ENCODE data around the gene WTAP.
"Not testable (repeated sequence)": the region's sequence is repeated elsewhere in the genome, so short reads cannot be mapped to it uniquely, and the experiment has no call there.

Gene WTAP

DNA sequence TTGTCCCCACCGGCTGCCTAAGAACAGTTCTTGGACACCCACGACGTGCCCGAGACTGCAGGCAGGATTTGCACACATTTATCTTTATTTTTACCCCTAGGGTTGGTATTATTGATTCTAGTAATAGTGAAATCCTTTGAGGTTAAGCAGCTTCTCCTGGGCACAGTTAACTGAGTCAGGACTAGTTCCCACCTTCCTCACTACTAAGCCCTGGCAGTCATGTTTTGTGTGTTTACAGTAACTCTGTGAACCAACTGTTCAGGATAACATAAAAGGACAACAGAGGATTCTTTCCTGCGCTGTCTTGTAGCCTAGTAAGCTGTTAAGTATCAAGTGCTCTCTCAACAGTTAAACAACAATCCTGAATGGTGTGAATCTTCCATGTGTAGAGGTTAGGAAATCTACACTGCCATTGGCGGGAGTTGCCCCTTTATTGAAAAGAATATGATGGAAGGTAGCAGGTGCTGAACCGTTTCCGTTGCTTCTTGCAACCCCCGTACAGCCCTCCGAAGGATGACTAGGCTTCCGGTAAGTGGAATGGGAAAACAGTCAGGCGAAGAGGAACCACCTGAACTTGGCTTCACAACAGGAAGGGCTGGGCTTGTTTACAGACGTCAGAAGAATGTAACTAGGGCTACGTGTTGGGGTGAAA, 33.3 kb upstream of the WTAP start:
- no peak for DNase-seq

DNA sequence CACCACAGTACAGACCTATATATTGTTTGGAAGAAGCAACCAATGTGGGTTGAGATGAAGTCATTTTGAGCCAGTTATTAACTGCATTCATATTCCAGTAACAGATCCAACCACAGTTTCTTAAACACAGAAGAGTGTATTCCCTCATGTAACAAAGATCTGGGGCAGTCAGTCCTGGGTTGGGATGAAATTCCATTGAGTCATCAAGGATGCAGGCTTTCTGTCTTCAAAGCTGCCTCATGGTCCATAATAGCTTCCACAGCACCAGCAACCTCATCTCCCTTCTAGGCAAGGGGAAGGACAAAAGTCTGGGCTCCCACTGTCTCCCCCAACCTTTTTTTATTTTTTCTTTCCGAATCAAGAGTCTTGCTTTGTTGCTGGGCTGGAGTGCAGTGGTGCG, 31.3 kb upstream of the WTAP start:
- DNase-seq, result no peak

DNA sequence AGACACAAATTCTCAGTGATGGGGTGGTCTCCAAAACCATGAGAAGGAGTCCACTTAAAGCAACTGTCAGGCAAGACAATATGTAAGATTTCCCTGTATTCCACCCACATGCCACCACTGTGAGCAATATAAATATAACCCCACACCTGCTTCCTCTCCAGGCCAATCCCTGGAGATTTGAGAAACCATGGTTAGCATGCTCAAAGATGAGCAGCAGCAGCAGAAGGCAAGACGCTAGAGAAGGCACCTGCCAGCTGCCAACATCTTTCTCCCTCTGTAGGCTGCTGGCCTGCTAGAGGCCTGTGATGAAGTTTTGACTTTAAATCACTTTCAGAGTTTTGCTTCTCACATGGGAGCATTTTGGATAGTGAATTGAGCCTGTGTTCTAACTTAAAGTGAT, 26.3 kb upstream of the WTAP start:
- no peak for DNase-seq

DNA sequence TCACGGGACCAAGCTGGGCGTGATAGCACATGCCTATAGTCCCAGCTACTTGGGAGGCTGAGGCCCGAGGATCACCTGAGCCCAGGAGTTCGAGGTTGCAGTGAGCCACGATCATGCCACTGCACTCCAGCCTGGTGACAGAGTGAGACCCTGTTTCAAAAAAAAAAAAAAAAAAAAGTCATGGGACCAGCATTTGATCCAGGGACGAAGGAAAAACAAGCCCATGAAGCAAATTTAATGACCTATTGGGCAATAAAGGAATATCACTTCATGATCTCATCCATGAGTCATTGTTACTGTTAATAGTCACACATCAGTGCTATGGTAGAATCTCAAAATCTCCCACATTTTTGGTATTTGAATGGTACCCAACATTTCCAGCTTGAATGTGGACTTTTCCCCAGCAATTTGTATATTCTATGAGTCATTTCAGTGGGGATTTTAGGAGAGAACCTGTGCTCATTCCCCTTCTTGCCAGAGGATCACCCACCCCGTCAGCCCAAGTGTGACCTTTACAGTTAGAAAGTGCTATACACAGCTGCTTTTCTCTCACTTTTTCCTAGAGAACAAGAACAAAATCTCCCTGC, 25.8 kb upstream of the WTAP start:
- DNase-seq, result no peak

DNA sequence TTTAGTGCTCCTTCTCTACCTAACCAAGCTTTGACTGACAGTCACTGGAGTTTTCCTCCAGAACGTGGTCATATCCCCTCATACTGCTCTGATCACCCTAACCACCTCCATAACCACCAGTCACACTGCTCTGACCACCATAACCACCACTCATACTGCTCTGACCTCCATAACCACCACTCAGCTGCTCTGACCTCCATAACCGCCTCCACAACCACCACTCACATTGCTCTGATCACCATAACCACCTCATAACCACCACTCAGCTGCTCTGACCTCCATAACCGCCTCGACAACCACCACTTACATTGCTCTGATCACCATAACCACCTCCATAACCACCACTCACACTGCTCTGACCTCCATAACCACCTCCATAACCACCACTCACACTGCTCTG, 16.7 kb upstream of the WTAP start:
- not testable (repeated sequence) for DNase-seq

DNA sequence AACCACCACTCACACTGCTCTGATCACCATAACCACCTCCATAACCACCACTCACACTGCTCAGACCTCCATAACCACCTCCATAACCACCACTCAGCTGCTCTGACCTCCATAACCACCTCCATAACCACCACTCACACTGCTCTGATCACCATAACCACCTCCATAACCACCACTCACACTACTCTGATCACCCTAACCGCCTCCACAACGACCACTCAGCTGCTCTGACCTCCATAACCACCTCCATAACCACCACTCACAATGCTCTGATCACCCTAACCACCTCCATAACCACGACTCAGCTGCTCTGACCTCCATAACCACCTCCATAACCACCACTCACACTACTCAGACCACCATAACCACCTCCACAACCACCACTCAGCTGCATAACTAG, 14.9 kb upstream of the WTAP start:
- not testable (repeated sequence) for DNase-seq

DNA sequence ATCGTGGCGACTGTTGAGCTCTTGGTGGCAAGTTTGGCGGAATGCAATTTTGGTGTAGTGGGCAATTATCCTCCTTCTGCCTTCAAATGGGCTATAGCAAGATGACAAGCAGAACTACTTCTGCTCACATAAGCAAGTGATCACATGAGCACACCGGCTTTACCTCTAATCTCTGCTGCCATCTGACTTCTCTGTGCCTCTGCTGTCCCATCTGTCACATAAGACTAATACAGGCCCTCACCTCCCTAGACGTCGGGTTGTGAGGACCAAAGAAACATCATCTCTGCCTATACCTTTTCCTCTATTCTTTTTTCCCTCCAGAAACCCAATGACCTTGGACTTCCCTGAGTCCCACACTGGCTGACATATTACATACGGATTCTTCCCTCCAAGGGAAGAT, 13.3 kb upstream of the WTAP start:
- no peak for DNase-seq

DNA sequence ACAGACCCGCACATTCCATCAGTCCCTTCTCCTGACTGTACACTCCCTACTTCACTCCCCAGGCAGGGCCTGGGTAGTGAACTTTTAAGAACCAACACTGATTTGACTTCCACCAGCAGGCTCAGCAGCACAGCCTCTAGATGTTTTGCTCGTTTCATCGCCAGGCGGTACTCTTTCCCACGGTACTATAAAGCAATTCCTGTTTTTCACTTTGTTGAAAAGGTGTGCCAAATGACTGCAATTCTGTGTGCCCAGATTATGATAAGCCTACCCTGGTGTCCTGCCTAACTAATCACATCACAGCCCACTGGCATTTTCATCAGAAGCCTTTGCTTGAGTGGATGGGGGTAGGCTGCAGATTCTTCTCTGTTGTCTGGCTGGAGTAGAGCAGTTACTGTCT, 12.9 kb upstream of the WTAP start:
- no peak for DNase-seq

DNA sequence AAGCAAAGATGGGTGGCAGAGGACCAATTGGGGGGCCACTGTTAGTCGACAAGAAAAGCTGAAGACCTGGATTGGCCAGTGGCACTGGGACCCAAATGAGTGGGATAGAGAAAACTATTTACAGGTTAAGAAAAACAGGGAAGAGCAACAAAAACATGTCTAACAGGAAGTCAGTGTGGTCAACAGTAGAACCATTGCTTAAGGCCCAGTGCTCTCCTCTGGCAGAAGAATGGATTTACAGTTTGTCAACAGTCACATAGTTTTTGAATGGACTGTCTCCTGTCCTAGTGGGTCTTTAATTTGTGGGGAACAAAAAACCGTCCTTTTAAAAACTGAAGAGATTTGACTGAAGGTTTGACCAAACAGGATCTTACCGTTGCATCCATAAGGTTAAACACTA, 12.1 kb upstream of the WTAP start:
- no peak for DNase-seq

DNA sequence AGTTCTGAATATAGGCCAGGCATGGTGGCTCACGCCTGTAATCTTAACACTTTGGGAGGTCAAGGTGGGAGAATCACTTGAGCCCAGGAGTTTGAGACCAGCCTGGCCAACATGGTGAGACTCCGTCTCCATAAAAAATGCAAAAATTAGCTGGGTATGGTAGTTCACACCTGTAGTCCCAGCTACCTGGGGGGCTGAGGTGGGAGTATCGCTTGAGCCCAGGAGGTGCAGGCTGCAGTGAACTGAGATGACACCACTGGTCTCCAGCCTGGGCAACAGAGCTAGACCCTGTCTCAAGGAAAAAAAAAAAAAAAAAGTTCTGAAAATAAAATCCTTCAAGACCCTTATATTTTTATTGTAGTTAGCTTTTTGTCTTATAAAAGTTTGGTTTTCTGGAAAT, 11.7 kb upstream of the WTAP start:
- DNase-seq, result no peak

DNA sequence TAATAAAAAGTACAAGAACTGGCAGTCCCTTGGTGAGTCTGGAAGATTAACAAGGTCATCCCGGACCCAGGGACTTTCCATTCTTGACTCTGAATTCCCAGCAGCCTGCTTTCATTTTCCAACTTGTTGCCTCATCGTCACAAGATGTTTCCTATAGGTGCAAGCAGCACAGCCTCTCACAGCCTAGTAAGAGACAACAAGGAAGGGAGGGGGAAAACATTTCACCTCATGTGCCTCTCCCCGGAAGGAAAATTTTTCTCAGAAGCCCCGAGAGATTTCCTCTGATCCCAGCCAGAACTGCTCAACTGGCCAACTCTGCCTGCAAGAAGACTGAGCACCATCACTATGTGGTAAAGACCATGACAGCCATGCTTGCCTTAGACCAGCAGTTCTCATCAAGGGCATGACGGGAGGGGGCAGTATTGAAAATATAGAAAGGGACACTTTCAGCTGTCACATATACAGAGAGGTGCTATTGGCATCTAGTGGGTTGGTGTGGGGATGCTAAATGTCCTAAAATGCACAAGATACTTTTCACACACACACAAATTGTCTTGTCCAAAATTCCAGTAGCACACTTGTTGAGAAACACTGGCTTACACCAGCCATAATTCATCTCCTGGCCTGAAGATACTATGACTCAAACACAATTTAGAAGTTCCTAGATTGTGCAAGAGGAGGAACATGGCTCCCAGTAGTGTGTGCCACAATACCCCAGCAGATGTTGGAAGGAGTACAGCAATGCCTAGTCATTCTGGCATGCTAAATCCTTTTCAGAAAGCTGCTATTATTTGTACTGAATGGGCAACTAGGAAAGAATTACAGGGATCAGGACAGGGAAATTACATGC, 10.8 kb upstream of the WTAP start:
- DNase-seq, result no peak

DNA sequence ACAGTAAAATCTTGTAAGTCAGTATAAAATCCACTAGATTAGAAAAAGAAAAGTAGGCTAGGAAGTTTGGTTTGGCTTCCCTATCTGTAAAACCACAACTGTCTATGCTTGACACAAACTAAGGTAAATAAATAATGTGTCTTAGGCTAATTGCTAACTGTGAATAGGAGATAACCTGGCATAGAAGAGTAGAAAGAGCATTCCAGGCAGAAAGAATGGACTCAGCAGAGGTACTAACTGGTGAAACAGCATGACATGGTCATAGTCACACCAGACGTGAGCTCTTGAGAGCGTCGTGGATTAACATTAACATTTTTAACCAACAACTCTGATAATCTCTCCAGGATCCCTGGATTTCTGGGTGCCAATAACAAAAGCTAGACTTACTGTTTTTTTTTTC, 8.7 kb upstream of the WTAP start:
- no peak for DNase-seq

DNA sequence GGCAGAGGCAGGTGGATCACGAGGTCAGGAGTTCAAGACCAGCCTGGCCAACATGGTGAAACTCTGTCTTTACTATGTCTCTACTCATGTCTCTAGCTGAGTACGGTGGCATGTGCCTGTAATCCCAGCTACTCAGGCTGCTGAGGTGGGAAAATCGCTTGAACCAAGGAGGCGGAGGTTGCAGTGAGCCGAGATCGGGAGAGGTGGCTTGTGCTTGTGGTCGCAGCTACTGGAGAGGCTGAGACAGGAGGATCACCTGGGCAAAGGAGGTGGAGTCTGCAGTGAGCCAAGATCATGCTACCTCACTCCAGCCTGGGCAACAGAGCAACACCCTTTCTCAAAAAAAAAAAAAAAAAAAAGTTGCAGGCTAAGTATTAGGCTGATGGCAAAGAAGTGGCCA, 8.0 kb upstream of the WTAP start:
- no peak for DNase-seq

DNA sequence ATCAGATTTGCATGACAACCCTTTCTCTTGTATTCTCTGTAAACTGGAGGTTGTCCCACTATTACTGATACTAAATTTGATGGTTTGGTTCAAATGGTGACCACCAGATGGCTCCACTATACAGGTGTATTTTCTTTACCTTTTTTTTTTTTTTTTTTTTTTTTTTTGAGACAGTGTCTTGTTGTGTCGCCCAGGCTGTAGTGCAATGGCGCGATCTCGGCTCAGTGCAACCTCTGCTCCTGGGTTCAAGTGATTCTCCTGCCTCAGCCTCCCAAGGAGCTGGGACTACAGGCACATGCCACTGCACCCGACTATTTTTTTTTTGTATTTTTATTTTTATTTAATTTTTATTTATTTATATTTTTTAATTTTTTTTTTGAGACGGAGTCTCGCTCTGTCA, 6.6 kb upstream of the WTAP start:
- peak; percentile 34 for DNase-seq

DNA sequence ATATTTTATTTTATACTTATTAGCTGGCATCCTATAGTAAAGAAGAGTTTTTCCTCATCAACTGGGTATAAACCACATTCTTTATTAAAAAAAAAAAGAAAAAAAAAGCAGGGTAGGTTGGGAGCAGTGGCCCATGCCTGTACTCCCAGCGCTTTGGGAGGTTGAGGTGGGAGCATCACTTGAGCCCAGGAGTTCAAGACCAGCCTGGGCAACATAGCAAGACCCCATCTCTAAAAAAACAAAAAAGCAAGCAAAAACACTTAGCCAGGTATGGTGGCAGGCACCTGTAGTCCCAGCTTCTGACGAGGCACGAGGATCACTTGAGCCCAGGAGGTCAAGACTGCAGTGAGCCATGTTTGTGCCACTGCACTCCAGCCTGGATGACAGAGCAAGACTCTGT, 5.3 kb upstream of the WTAP start:
- not testable (repeated sequence) for DNase-seq

DNA sequence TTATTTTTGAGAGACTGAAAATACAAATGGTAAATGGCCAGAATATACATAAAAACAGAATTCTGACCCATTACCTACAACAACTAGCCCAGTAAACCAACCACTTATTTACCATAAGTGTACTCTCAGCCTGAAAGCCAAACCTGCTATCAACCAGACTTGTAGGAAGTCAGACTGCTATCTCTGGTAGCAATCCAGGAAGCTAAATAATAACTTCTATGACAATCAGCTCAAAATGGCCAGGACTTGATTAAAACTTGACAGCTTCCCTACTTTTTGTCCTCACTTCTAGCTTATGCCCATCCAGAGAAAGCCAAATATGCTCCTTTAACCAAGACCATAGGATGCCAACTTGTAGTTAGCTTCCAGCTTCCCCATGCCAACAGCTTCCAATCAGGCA, 4.7 kb upstream of the WTAP start:
- no peak for DNase-seq

DNA sequence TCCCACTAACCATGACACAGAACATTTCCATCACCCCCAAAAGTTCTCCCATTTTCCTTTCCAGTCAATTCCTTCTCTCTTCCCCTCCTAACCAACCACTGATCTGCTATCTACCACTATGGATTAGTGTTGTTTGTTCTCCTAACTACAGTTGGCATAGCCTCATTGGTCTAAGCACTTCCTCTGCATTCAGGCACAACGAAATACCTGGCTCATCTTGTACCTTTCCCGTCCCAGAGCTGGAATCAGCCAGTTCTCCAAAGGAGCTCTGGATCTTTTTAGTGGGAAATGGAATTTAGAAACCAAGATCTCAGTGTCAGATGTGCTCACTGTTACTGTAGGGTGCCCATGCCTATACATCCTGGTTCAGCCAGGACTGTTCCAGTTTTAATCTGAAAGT, 4.0 kb upstream of the WTAP start:
- DNase-seq, result no peak

DNA sequence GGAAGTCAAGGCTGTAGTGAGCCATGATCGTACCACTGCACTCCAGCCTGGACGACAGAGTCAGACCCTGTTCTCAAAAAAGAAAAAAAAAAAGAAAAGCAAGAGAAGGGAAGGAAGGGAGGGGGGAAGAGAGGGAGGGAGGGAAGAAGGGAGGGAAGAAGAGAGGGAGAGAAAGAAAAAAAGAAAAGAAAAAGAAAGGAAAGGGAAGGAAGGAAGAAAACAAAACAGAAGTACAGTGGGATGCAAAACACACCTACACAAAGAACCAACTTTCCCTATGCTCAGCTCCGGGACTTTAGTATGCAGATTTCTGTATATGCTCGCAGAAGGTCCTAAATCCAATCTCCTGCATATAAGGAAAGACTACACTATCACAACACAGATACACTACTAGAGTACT, 2.5 kb upstream of the WTAP start:
- no peak for DNase-seq

DNA sequence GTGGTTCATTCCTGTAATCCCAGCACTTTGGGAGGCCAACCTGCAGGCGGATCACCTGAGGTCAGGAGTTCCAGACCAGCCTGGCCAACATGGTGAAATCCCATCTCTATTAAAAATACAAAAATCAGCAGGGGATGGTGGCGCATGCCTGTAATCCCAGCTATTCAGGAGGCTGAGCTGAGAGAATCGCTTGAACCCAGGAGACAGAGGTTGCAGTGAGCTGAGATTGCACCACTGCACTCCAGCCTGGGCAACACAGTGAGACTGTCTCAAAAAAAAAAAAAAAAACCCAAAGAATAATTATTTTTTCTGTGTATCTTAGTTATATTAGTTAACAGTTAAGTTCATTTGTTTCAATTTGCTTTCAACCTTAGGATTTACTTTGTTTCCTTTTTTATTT, 2.1 kb upstream of the WTAP start:
- not testable (repeated sequence) for DNase-seq

DNA sequence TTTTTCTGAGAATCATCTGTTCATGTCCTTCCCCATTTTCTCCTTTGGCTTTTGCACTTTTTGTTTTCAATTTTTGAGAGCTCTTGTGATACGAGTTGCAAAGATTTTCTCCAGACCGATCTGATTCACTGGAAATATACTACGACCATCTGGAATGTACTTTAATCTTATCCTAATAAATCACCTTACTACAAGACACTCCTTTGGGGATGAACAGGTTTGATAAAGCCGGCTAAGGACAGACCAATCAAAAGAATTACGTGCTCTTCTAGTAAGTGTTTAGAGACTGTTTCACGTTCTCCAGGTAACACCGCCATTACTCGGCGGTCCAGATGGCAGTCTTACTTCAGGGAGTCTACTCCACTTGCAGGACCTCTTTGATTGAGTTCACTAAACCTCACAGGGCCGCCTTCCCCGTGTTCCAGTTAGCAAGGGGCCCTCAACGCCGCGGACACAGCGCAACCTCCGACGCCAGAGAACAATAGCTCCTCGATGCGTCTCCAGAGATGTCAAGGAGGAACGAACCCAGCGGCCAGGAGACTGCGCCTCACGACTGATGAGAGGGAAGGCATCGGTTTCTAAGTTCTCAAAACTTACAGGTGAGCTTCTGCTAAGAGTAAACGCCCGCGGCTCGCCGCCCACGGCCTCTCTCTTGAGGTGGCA, 920 bp upstream of the WTAP start:
- DNase-seq, result peak; percentile 76

DNA sequence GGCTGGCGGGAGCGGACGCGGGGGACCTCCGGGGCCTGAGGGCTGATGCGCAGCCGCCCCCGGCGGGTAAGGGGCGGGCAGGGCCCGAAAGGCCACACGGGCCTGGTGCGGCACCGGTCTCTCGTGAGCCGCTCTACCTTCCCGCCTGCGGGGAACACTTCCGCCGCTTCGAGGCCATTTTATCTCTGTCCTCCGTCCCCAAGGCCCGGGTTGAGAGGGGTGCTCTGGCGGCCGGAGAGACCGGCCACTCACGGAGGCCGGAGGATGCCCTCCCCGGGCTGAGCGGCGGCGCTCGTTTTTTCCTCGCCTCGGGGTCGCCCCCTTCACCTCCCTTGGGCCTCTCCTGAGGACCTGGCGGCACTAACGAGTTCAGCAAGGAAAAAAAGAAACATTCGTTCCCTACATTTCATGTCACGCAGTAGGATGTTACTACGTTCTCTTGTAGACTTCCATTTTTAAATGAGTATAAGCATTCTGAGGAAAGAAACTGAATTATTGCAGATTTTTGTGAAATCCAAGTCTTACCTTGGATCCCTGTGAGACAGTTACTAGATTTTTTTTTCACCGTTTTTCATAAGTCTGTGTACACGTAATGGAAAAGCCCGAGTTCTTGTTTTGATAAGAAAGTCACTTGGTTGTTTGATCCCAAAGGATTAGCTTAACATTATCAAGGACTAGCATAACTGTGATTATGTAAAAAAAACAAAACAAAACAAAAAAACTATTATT, 575 bp downstream of the WTAP start:
- peak; percentile 39 for DNase-seq

DNA sequence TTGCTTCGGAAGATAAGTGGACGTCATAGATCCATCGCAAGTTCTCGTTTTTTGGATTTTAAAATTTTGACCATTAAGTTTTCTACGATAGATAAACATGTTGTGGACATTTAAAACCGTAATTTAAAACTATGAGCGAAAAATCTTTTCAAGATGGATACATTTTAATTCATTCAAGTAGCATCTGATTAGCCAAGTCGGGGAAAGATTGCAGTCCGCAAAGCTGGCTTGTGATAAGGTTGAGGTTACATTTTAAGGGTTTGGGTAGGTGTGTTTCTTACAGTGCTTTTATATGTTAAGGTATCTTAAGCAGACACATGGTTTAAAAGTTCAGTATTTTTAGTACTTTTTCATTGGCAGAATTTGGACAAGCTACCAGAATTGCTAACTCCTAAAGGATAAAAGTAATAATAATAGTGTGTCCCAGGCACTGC, 1.2 kb downstream of the WTAP start:
- no peak for DNase-seq

All from NCI-H526 treated with DMSO at 0.1 percent for 48 hours (cell line).